Ovary (tissue), 9 donors: ENCODE data around the gene ARHGAP33. TPM values are rescaled to one million over a fixed set of nuclear protein-coding genes. Genes with fewer than 3 reads are reported as not detected.

ENCODE experiments used
- DNase-seq, 5 donors: peaks; one replicate each; pipeline ENCODE4 v3.0.0-alpha.2; 2019 to 2020
- H3K27ac ChIP-seq, 2 donors: fragments of 200-600 bp; one replicate each; pipeline versions ENCODE4 v1.5.1 to v1.8.0; 2019 to 2022
- H3K27me3 ChIP-seq: fragments of 200-600 bp; one replicate; pipeline ENCODE4 v1.8.0; 2022
- H3K36me3 ChIP-seq: fragments of 200-600 bp; sonication (generic); one replicate; pipeline ENCODE4 v1.5.1; 2019
- H3K4me1 ChIP-seq: one replicate; pipeline ENCODE4 v1.8.1; 2013; ENCODE audit warnings: mild to moderate bottlenecking, moderate library complexity; ENCODE audit not compliant: insufficient read depth
- H3K4me3 ChIP-seq: fragments of 200-600 bp; sonication (generic); one replicate; pipeline ENCODE4 v1.5.1; 2017
- H3K9me3 ChIP-seq, 2 donors: fragments of 200-600 bp in 1 of 2; sonication (generic) in 1 of 2; one replicate each; pipeline versions ENCODE4 v1.5.1 to v1.8.1; 2013 to 2019; ENCODE audit warnings: mild to moderate bottlenecking in 1 of 2, moderate library complexity in 1 of 2
- CTCF ChIP-seq, 3 donors: fragments of 450-650 bp in 2 of 3; fragments of 200-600 bp in 1 of 3; IDR thresholded peaks; one replicate each; pipeline versions ENCODE4 v1.5.1 to v1.8.0; 2016 to 2022; ENCODE audit warnings: antibody characterized with exemption in 3 of 3, mild to moderate bottlenecking in 1 of 3
- EP300 ChIP-seq: sonication (generic); formaldehyde crosslinking; IDR thresholded peaks from one replicate; pipeline ENCODE4 v1.6.1; 2017; ENCODE audit warnings: antibody characterized with exemption
- POLR2A ChIP-seq: fragments of 450-650 bp; IDR thresholded peaks from one replicate; pipeline ENCODE4 v1.6.1; 2017; ENCODE audit warnings: antibody characterized with exemption, mild to moderate bottlenecking, moderate library complexity
- WGBS, 3 donors: extraction: QIAGEN DNeasy Blood & Tissue Kit in 1 of 3; methylation state at CpG; one replicate each; pipeline versions ENCODE4 v1.1.5 to v1.1.7; 2013 to 2017; 5-methylcytosine and 5-hydroxymethylcytosine counted together
- intact Hi-C, 4 donors: fragments of 100-400 bp; cut with DNase I; formaldehyde crosslinking; loops; one replicate each; pipeline versions ENCODE4 v1.11.0 to v1.15.1; 2022 to 2023
- polyA plus RNA-seq, 2 donors: library from polyadenylated mRNA; stranded (reverse); fragments of 200-250 nt in 1 of 2; fragments of 350-450 nt in 1 of 2; fragmentation: Illumina TruSeq in 1 of 2; extraction: RNeasy Lipid Tissue Mini Kit (QIAGEN cat#74804) in 1 of 2; gene quantifications; one replicate each; pipeline ENCODE4 v1.2.3, GENCODE V29; 2013 to 2014
- total RNA-seq, 7 donors: library from RNA; depleted of rRNA in 2 of 7; stranded (reverse); fragments of >200 nt in 2 of 7; fragmentation: NEBNext Ultra II Directional in 3 of 7; extraction: Animal tissue kit (Norgen Biotek cat#: 25700) in 3 of 7; gene quantifications; one replicate each; pipeline versions ENCODE4 v1.1.0 to v1.2.4, GENCODE V29; 2016 to 2023
- donor health status: DM: no; HTN: no; CAD: no; lungs with moderate emphysema.
- donor health status: DM: no; HTN: no; CAD: no.
- donor health status: Bipolar disorder and iron deficiency.
- donor health status: DM: yes; HTN: yes; CAD: no.
- donor health status: DM: no; HTN: no; CAD: no.
- donor health status: DM: yes; HTN: yes; CAD: no.

The ARHGAP33 gene
- total and polyA plus RNA-seq, 9 donors, result 0.95 to 52.7 (median 32.7) TPM

- no peaks in the 10 kb centered on the region for H3K36me3 ChIP-seq
Measured at GRCh38 chr19:35731779-35732405, 43.5 kb upstream of the ARHGAP33 start.

GRCh38 chr19:35732540-35733179 lies 42.7 kb upstream of the ARHGAP33 start:
- TF ChIP-seq POLR2A (no peak), EP300 (no peak), CTCF (IDR thresholded peaks at IDR 0.05) (no peak)
- H3K4me3 ChIP-seq, result no peak overlapping the region
- no peaks in the 10 kb centered on the region for H3K9me3 ChIP-seq
- no peaks in the 10 kb centered on the region for H3K27me3 ChIP-seq
- no peak overlapping the region for H3K27ac ChIP-seq
- peak in 2 of 5 donors; percentile 22 to 30 for DNase-seq
- no peaks in the 10 kb centered on the region for H3K36me3 ChIP-seq
- 79 to 83% (median 80%) methylated on average over 20 to 25 of the region's 25 CpGs for WGBS, 3 donors
- intact Hi-C loops, result no loop called here
- H3K4me1 ChIP-seq, result no peaks in the 10 kb centered on the region

More at GRCh38 chr19:35731779-35732405, 43.5 kb upstream of the ARHGAP33 start:
- Histone ChIP-seq H3K27ac (no peak overlapping the region), H3K27me3 (no peaks in the 10 kb centered on the region), H3K9me3 (no peaks in the 10 kb centered on the region), H3K4me3 (no peak overlapping the region), H3K4me1 (no peaks in the 10 kb centered on the region)
- no peak for TF ChIP-seq EP300
- 77 to 87% (median 79%) methylated on average over 21 of the region's 21 CpGs for WGBS, 3 donors
- peak in 2 of 5 donors; percentile 30 to 34 for DNase-seq
- intact Hi-C loops, result no loop called here

- no peaks in the 10 kb centered on the region for H3K36me3 ChIP-seq
- no peak overlapping the region for H3K4me3 ChIP-seq
- no peaks in the 10 kb centered on the region for H3K27me3 ChIP-seq
- WGBS, 3 donors, result 78 to 81% (median 78%) methylated on average over 23 to 35 of the region's 35 CpGs
- no peaks in the 10 kb centered on the region for H3K4me1 ChIP-seq
- peak in 2 of 5 donors; percentile 26 to 35 for DNase-seq
- intact Hi-C loops, result no loop called here
- TF ChIP-seq POLR2A (no peak), EP300 (no peak), CTCF (IDR thresholded peaks at IDR 0.05) (no peak)
- no peak overlapping the region for H3K27ac ChIP-seq
- H3K9me3 ChIP-seq, result no peaks in the 10 kb centered on the region
Measured at GRCh38 chr19:35733180-35734125, 41.9 kb upstream of the ARHGAP33 start.

GRCh38 chr19:35734273-35734672 lies 41.1 kb upstream of the ARHGAP33 start:
- no peak overlapping the region for H3K27ac ChIP-seq
- no peaks in the 10 kb centered on the region for H3K27me3 ChIP-seq
- TF ChIP-seq EP300 (no peak), CTCF (IDR thresholded peaks at IDR 0.05) (no peak), POLR2A (no peak)
- no peaks in the 10 kb centered on the region for H3K36me3 ChIP-seq
- H3K4me3 ChIP-seq, result no peak overlapping the region
- WGBS, 3 donors, result 89 to 94% (median 90%) methylated on average over 8 of the region's 8 CpGs
- peak in 1 of 5 donors; percentile 31 for DNase-seq
- intact Hi-C loops, result no loop called here
- no peaks in the 10 kb centered on the region for H3K4me1 ChIP-seq
- no peaks in the 10 kb centered on the region for H3K9me3 ChIP-seq
